Stimulated activated CD4-positive, alpha-beta T cell treated with anti-CD3 and anti-CD28 coated beads, Interleukin-2, amount 100 ng/mL, for 24 hours (primary cell): ENCODE results near the gene WDR45B.

Experiments used
- DNase-seq, 2 donors: peaks; one replicate each; pipeline ENCODE4 v3.0.0-alpha.2; 2020

WDR45B gene

GRCh38 chr17:82619641-82620040 is 28.6 kb downstream of the WDR45B start:
- DNase-seq: no peak

GRCh38 chr17:82619211-82619610 is 29.0 kb downstream of the WDR45B start:
- DNase-seq: no peak

GRCh38 chr17:82616021-82616711 is 32.1 kb downstream of the WDR45B start:
- no peak for DNase-seq

GRCh38 chr17:82615084-82616020 is 32.9 kb downstream of the WDR45B start:
- DNase-seq: no peak

GRCh38 chr17:82614095-82614631 is 34.1 kb downstream of the WDR45B start:
- no peak for DNase-seq

- no peak for DNase-seq
Measured at GRCh38 chr17:82613283-82614094, 34.8 kb downstream of the WDR45B start.

- DNase-seq: no peak
Measured at GRCh38 chr17:82611140-82612058, 36.8 kb downstream of the WDR45B start.

- no peak for DNase-seq
Measured at GRCh38 chr17:82609655-82610054, 38.6 kb downstream of the WDR45B start.

- no peak for DNase-seq
Measured at GRCh38 chr17:82608816-82609215, 39.4 kb downstream of the WDR45B start.

GRCh38 chr17:82605939-82606600 is 42.2 kb downstream of the WDR45B start:
- DNase-seq: no peak

- no peak for DNase-seq
Measured at GRCh38 chr17:82604532-82604931, 43.7 kb downstream of the WDR45B start.

GRCh38 chr17:82603981-82604448 is 44.2 kb downstream of the WDR45B start:
- DNase-seq: no peak

- DNase-seq: no peak
Measured at GRCh38 chr17:82602986-82603710, 45.1 kb downstream of the WDR45B start.

GRCh38 chr17:82602487-82602886 is 45.8 kb downstream of the WDR45B start:
- no peak for DNase-seq

- no peak for DNase-seq
Measured at GRCh38 chr17:82601447-82602000, 46.7 kb downstream of the WDR45B start.

GRCh38 chr17:82600731-82601446 is 47.4 kb downstream of the WDR45B start:
- DNase-seq: no peak

GRCh38 chr17:82599674-82600661 is 48.3 kb downstream of the WDR45B start:
- no peak for DNase-seq
